ENCODE measurements around the gene DNMT3A.

Gene DNMT3A

GRCh38 chr2:25341753-25342371 lies at the start of gene DNMT3A:
Gene DNMT3A, minus strand, starts transcription at chr2:25341925. Its CDS starts 27,941 bp downstream, at chr2:25313984.
- DNase-seq: peak; percentile 84

GRCh38 chr2:25389161-25389560 lies 47.4 kb upstream of the DNMT3A start:
- DNase-seq: no peak

- no peak for DNase-seq
Measured at GRCh38 chr2:25388491-25388890, 46.8 kb upstream of the DNMT3A start.

- no peak for DNase-seq
Measured at GRCh38 chr2:25387876-25388449, 46.2 kb upstream of the DNMT3A start.

GRCh38 chr2:25386971-25387875 lies 45.5 kb upstream of the DNMT3A start:
- DNase-seq: no peak

GRCh38 chr2:25385910-25386309 lies 44.2 kb upstream of the DNMT3A start:
- no peak for DNase-seq

- DNase-seq: no peak
Measured at GRCh38 chr2:25383806-25384205, 42.1 kb upstream of the DNMT3A start.

GRCh38 chr2:25381502-25381901 lies 39.8 kb upstream of the DNMT3A start:
- no peak for DNase-seq

GRCh38 chr2:25380586-25381375 lies 39.1 kb upstream of the DNMT3A start:
- no peak for DNase-seq

GRCh38 chr2:25380023-25380422 lies 38.3 kb upstream of the DNMT3A start:
- DNase-seq: no peak

- no peak for DNase-seq
Measured at GRCh38 chr2:25379535-25379934, 37.8 kb upstream of the DNMT3A start.

- DNase-seq: no peak
Measured at GRCh38 chr2:25378731-25379490, 37.2 kb upstream of the DNMT3A start.

GRCh38 chr2:25377822-25378421 lies 36.2 kb upstream of the DNMT3A start:
- DNase-seq: no peak

GRCh38 chr2:25376750-25377621 lies 35.3 kb upstream of the DNMT3A start:
- DNase-seq: peak; percentile 97

GRCh38 chr2:25375989-25376545 lies 34.3 kb upstream of the DNMT3A start:
- DNase-seq: no peak

GRCh38 chr2:25375371-25375988 lies 33.8 kb upstream of the DNMT3A start:
- no peak for DNase-seq

- no peak for DNase-seq
Measured at GRCh38 chr2:25374827-25375226, 33.1 kb upstream of the DNMT3A start.

GRCh38 chr2:25374411-25374810 lies 32.7 kb upstream of the DNMT3A start:
- DNase-seq: no peak

- DNase-seq: peak; percentile 84
Measured at GRCh38 chr2:25373269-25373981, 31.7 kb upstream of the DNMT3A start.
